Endothelial cell of umbilical vein (primary cell): ENCODE data around the gene CCT6B.

Experiments used
- CTCF ChIP-seq, 2 donors: IDR thresholded peaks; 1 replicate in 1 of 2; 2 replicates in 1 of 2; pipeline ENCODE4 v1.5.1; 2011; ENCODE audit warnings: low read length in 2 of 2, mild to moderate bottlenecking in 2 of 2, moderate library complexity in 2 of 2, control low read depth in 1 of 2, inconsistent platforms in 1 of 2, low read depth in 1 of 2; ENCODE audit not compliant: insufficient read depth in 1 of 2; ENCODE audit errors: extremely low read depth in 1 of 2
- EZH2 ChIP-seq: IDR thresholded peaks from 2 replicates; pipeline ENCODE4 v1.6.1; 2012; ENCODE audit warnings: borderline replicate concordance, low read depth, mild to moderate bottlenecking, moderate library complexity, low read length, inconsistent platforms; ENCODE audit not compliant: severe bottlenecking
- FOS ChIP-seq: IDR thresholded peaks from 2 replicates; pipeline ENCODE4 v1.6.1; 2011; ENCODE audit warnings: mild to moderate bottlenecking, low read length, moderate library complexity, borderline replicate concordance; ENCODE audit not compliant: insufficient read depth
- MAX ChIP-seq: IDR thresholded peaks from 2 replicates; pipeline ENCODE4 v1.6.1; 2011; ENCODE audit not compliant: insufficient read depth, insufficient read length
- MYC ChIP-seq: IDR thresholded peaks from one replicate; pipeline ENCODE4 v1.6.1; 2011; ENCODE audit warnings: mild to moderate bottlenecking, low read depth, low read length
- POLR2A ChIP-seq: IDR thresholded peaks from 2 replicates; pipeline ENCODE4 v1.6.1; 2012; ENCODE audit warnings: low read depth, mild to moderate bottlenecking, control low read depth, low read length
- POLR2AphosphoS5 ChIP-seq: IDR thresholded peaks from 2 replicates; pipeline ENCODE4 v1.6.1; 2012; ENCODE audit warnings: low read depth, mild to moderate bottlenecking, control low read depth, low read length, moderate library complexity; ENCODE audit not compliant: insufficient read depth

- TF ChIP-seq CTCF (IDR thresholded peaks at IDR 0.05; ENCODE audit: extremely low read depth in 1 of 2, insufficient read depth in 1 of 2, low read depth in 1 of 2, low read length in 2 of 2) (no peak), MAX (no peak), EZH2 (no peak), POLR2A (no peak), POLR2AphosphoS5 (no peak), FOS (no peak), MYC (no peak)
Measured at GRCh38 chr17:35006345-35006744, 45.1 kb upstream of the CCT6B start.
